ENCODE results near the gene POLR2I.

DNA sequence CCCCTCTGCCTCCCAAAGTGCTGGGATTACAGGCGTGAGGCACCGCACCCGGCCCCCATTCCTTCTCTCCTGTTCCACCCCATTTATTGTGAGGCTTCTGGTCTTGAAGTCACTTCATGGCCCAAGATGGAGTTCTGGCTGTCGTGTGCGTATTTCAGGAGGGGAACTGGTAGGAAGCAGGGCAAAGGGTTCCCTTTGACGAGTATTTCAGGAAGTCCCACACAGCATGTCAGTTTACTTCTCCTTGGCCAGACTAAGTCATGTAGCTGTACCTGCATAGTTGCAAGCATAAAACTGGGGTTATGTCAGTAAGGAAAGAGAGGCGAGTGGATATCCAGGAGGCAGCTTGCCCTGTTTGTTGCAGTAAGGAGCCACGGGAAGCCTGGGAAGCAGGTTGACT is 49.8 kb downstream of the POLR2I start:
- TF ChIP-seq, protein P1, sequence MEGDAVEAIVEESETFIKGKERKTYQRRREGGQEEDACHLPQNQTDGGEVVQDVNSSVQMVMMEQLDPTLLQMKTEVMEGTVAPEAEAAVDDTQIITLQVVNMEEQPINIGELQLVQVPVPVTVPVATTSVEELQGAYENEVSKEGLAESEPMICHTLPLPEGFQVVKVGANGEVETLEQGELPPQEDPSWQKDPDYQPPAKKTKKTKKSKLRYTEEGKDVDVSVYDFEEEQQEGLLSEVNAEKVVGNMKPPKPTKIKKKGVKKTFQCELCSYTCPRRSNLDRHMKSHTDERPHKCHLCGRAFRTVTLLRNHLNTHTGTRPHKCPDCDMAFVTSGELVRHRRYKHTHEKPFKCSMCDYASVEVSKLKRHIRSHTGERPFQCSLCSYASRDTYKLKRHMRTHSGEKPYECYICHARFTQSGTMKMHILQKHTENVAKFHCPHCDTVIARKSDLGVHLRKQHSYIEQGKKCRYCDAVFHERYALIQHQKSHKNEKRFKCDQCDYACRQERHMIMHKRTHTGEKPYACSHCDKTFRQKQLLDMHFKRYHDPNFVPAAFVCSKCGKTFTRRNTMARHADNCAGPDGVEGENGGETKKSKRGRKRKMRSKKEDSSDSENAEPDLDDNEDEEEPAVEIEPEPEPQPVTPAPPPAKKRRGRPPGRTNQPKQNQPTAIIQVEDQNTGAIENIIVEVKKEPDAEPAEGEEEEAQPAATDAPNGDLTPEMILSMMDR (IDR thresholded peaks at IDR 0.05), result no peak
- no peak for TF ChIP-seq EZH2 (IDR thresholded peaks at IDR 0.05; ENCODE audit: borderline replicate concordance, insufficient read depth, low read depth, low read length, poor library complexity, severe bottlenecking)
